T47D (cell line): ENCODE data around the gene NTM.

Experiments used
- DNase-seq, 2 experiments: peaks; one replicate each; pipeline versions ENCODE4 v3.0.0 to v3.0.0-alpha.2; 2011 to 2012; ENCODE audit warnings: low read depth in 1 of 2, low spot score in 1 of 2
- JUND ChIP-seq: IDR thresholded peaks from 2 replicates; pipeline ENCODE4 v1.6.1; 2012; ENCODE audit warnings: low read depth
- in situ Hi-C: cut with HindIII; loops from 2 replicates; pipeline ENCODE4 v1.10.0; 2016; ENCODE audit warnings: low sequenced_read_pairs, low pct_unique_long_range_greater_than_20kb

Gene NTM

GRCh38 chr11:131703311-131703710, 332.9 kb downstream of the NTM start:
- TF ChIP-seq JUND = no peak
- no peak for DNase-seq
- in situ Hi-C loops = no loop called here

GRCh38 chr11:131704682-131705081, 334.3 kb downstream of the NTM start:
- in situ Hi-C loops = no loop called here
- TF ChIP-seq JUND = no peak
- DNase-seq = no peak

GRCh38 chr11:131710511-131710910, 340.1 kb downstream of the NTM start:
- TF ChIP-seq JUND = no peak
- no peak for DNase-seq
- in situ Hi-C loops = no loop called here

GRCh38 chr11:131712897-131713296, 342.5 kb downstream of the NTM start:
- TF ChIP-seq JUND = no peak
- no peak for DNase-seq
- in situ Hi-C loops = no loop called here

- in situ Hi-C loops = no loop called here
- no peak for DNase-seq
- TF ChIP-seq JUND = no peak
Measured at GRCh38 chr11:131713529-131714134, 343.2 kb downstream of the NTM start.

GRCh38 chr11:131717616-131718015, 347.2 kb downstream of the NTM start:
- no peak for DNase-seq
- TF ChIP-seq JUND = no peak
- in situ Hi-C loops = no loop called here

- in situ Hi-C loops = no loop called here
- DNase-seq = no peak
- TF ChIP-seq JUND = no peak
Measured at GRCh38 chr11:131723088-131723487, 352.7 kb downstream of the NTM start.

GRCh38 chr11:131724436-131724975, 354.1 kb downstream of the NTM start:
- TF ChIP-seq JUND = no peak
- in situ Hi-C loops = no loop called here
- DNase-seq = no peak

- in situ Hi-C loops = no loop called here
- no peak for TF ChIP-seq JUND
- DNase-seq = no peak
Measured at GRCh38 chr11:131734871-131735270, 364.5 kb downstream of the NTM start.

- DNase-seq = no peak
- in situ Hi-C loops = no loop called here
- TF ChIP-seq JUND = no peak
Measured at GRCh38 chr11:131737357-131737756, 366.9 kb downstream of the NTM start.

- in situ Hi-C loops = no loop called here
- peak in 1 of 2 experiments; percentile 10 for DNase-seq
- TF ChIP-seq JUND = no peak
Measured at GRCh38 chr11:131739243-131739882, 368.9 kb downstream of the NTM start.

GRCh38 chr11:131744847-131745246, 374.4 kb downstream of the NTM start:
- no peak for DNase-seq
- no peak for TF ChIP-seq JUND
- in situ Hi-C loops = no loop called here

- DNase-seq = no peak
- in situ Hi-C loops = no loop called here
- TF ChIP-seq JUND = no peak
Measured at GRCh38 chr11:131745405-131745804, 375.0 kb downstream of the NTM start.
